GM19324 (cell line): ENCODE measurements around the gene ODAD4.
"Not testable (repeated sequence)": the region's sequence is repeated elsewhere in the genome, so short reads cannot be mapped to it uniquely, and the experiment has no call there.

ENCODE experiments used
- ATAC-seq: cut with Tn5 transposase; IDR thresholded peaks from one replicate; pipeline ENCODE4 v1.9.1; 2021; ENCODE audit warnings: mild to moderate bottlenecking, moderate library complexity; ENCODE audit not compliant: unreplicated experiment, low FRiP score

ODAD4 gene

GRCh38 chr17:41912925-41913324 lies 17.5 kb upstream of the ODAD4 start:
- ATAC-seq: no peak

- no peak for ATAC-seq
Measured at GRCh38 chr17:41913798-41914197, 16.6 kb upstream of the ODAD4 start.

- ATAC-seq: no peak
Measured at GRCh38 chr17:41914358-41914766, 16.1 kb upstream of the ODAD4 start.

GRCh38 chr17:41915020-41915419 lies 15.4 kb upstream of the ODAD4 start:
- ATAC-seq: no peak

- ATAC-seq: no peak
Measured at GRCh38 chr17:41915566-41915965, 14.9 kb upstream of the ODAD4 start.

DNA sequence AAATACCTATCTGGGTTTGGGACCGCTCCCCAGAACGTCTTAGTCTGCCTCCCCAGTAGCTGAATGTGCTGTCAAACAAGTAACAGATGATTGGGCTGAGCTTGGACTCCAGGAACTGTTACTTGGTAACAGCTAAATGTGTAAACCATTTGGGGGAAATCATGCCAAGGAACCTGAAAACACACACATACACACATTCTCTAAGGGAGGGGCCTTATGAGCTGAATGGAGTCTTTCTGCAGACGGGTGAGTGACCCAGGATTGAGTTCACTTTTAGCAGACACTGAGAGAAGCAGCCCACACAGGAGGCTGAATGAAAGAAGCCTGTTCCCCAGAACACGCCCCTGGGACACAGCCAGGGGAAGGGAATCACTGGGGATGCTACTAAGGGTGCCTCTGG lies 13.2 kb upstream of the ODAD4 start:
- ATAC-seq: no peak

DNA sequence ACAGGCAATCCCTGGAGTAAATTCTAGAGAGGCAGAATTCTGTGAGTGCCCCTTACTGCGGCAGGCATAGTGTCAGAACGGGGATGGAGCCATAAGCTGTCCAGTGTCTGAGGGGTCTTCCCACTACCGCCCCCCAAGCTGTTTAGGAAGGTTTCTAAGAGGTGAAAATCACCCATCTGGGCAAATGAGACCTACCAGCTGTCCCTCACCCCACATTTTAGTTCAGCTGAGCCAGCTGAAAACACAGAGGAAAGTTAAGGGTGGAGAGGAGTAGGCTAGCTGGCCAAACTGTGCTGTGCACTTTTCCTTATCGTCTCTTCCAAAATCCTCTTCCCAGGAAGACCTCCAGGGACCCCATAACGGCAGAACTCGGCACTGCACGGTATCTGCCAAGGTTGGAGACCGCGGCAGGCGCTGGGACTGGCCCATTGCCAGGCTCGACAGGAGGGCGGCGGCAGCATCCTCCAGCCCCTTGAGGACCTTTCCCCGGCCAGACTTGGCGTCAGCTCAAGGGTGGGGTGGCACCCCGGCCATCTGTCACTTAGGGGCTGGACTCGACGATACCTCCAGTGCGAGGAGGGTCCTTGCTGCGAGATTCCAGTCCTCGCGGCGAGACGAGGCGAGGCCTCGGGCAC lies 12.6 kb upstream of the ODAD4 start:
- peak; percentile 28 for ATAC-seq

DNA sequence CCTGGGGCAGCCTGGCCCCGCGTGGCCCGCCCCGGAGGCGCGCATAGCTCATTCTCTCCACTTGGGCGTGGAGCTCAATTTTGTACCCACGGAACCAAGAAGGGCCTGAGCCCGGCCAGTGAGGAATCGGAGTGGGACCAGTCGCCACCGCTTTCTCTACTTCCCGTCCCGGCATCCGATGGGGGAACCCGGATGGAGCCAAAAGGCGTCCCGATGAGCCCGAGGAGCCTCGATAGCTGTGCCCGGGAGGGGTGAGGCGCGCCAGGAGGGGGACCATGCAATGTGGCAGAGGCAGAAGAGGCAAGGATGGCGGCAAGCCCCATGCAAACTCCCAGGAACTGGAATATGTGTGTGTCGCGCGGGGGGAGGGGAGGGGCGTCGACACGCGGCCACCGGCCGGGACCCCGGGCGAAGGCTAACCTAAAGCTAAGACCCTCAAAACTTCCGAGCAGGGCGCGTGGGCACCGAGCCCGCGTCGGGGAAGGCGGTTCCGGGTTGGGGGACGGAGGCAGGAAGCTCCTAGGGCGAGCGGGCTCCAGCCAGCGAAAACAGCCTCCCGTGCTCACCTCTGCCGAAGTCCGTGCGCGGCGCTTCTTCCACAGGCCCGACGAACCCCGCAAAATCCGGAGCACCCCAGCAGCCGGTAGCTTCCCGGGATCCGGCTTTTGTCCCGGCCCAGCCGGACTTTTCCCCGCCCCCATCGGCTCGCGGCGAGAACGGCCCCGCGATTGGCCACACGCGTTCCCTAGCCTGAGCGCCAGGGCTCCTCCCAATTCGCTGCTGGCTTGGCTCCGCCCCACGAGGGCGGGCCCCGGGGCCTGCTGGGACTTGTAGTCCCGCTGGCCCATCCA lies 11.9 kb upstream of the ODAD4 start, which contains the start of gene ACLY:
ACLY (minus strand) TSS at position 638 of the 851 bp plus-strand sequence. CDS start 5,078 bp downstream, outside the sequence.
- ATAC-seq: peak; percentile 91

GRCh38 chr17:41919165-41919817 lies 11.1 kb upstream of the ODAD4 start:
- no peak for ATAC-seq

GRCh38 chr17:41919840-41920579 lies 10.4 kb upstream of the ODAD4 start:
- no peak for ATAC-seq

DNA sequence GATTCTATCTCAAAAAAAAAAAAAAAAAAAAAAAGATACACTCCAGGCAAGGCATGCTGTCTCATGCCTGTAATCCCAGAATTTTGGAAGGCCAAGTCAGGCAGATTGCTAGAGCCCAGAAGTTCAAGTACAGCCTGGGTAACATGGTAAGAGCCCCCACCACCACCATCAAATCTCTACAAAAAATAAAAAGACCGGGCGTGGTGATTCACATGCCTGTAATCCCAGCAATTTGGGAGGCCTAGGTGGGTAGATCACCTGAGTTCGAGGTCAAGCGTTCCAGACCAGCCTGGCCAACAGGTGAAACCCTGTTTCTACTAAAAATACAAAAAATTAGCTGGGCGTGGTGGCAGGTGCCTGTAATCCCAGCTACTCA lies 9.8 kb upstream of the ODAD4 start:
- ATAC-seq: no peak

DNA sequence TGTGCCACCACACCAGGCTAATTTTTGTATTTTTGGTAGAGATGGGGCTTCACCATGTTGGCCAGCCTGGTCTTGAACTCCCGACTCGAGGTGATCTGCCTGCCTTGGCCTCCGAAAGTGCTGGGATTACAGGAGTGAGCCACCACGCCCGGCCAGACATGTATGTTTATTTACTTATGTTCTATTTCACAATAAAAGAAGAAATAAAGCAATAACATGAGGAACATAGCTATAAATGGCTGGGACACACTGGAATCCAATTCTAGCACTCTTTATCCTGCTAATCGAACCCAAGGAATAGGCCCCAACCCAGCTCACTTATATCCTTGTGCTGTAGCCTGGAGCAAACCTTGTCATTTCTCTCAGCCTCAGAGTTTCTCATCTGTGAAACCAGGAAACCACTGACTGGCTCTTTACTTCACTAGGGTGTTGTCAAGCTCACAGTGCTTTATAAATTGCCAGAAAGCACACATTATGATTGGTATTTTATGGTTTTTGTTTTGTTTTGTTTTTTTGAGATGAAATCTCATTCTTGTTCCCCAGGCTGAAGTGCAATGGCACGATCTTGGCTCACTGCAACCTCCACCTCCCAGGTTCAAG lies 4.3 kb upstream of the ODAD4 start:
- no peak for ATAC-seq

GRCh38 chr17:41928693-41929251 lies 1.6 kb upstream of the ODAD4 start:
- no peak for ATAC-seq

DNA sequence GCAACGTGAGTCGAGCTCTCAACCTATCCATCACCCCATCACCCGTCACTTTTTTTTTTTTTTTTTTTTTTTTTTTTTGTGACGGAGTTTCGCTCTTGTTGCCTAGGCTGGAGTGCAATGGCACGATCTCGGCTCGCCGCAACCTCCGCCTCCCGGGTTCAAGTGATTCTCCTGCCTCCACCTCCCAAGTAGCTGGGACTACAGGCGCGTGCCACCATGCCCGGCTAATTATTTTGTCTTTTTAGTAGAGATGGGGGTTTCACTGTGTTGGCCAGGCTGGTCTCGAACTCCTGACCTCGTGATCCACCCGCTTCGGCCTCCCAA lies 378 bp downstream of the ODAD4 start:
- ATAC-seq: not testable (repeated sequence)

DNA sequence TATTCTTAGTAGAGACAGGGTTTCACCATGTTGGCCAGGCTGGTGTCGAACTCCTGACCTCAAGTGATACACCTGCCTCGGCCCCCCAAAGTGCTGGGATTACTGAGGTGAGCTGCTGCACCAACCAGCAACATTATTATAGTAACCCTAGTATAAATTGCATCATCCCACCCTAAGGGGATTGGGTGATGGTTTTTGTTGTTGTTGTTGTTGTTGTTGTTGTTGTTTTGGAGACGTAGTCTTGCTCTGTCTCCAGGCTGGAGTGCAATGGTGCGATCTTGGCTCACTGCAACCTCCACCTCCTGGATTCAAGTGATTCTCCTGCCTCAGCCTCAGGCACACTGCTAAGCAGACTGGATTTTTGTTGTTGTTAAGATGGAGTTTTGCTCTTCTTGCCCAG lies 1.3 kb downstream of the ODAD4 start:
- ATAC-seq: not testable (repeated sequence)

GRCh38 chr17:41932816-41933389 lies 2.5 kb downstream of the ODAD4 start:
- no peak for ATAC-seq

DNA sequence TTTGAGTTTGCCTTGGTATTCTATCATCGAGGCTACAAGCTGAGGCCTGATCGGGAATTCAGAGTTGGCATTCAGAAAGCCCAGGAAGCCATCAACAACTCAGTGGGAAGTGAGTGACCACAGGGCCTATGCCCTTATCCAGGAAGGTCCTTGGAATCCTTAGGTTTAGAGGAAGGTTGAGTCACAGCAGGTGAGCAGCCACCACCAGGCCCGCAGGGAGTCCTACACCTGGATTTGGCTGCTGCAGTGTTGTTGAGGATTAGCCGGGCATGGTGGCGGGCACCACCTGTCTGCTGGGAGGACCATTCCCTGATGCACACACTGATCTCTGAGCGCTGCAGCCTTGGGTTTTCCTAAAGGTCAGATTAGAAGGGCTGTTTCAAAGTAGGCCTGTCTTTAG lies 5.2 kb downstream of the ODAD4 start:
- ATAC-seq: no peak

- no peak for ATAC-seq
Measured at GRCh38 chr17:41937970-41938954, 7.8 kb downstream of the ODAD4 start.
